Measurements from ENCODE around the gene MRPL24.
A peak's percentile ranks its signal among the peaks of the same experiment; 100 is the strongest.

The MRPL24 gene

DNA sequence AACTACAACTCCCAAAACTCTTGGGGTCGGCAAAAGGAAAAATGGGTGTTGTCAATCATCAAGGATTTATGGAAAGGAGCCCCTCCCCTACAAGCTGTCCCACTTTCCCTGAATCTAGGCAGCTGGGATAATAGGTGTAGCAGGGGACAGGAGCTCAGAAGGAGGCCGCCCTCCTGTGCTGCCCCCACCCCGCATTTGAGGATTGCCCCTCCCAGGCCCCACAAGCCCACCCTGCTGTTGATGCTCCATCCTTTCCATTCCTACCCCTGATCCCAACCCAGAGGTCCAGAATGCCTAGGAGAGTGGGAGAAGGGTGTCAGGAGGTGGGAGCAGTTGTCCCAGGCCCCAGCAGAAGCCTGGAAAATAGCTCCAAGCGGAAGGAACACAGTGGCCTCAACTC lies 1.9 kb upstream of the MRPL24 start:
- no peak for DNase-seq

- DNase-seq: no peak
Measured at GRCh38 chr1:156742017-156742416, 1.1 kb upstream of the MRPL24 start.

DNA sequence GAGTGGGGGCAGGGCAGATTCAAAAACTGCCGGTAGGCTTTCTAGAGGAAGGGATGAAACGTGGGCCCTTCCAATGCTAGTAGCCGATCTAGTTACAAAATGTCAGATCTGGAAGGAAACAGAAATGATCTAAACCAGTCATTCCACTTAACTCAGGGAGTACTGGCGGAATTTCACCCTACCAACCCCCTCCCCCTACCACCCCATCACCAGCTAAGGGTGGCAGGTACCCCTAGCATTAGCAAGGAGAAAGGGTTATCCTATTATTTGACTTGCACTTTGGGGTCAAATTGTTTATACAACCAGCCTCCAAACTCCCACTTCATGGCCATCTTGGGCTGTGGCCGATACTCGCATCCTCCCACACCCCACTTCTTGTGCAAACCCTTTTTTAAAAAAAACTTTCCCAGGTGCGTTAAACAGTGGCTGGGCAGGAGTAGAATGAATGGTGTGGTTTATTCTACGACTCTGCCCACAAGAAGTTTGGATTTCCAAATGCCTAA lies 644 bp upstream of the MRPL24 start:
- DNase-seq: no peak

- DNase-seq: no peak
Measured at GRCh38 chr1:156740237-156740740, 599 bp downstream of the MRPL24 start.

DNA sequence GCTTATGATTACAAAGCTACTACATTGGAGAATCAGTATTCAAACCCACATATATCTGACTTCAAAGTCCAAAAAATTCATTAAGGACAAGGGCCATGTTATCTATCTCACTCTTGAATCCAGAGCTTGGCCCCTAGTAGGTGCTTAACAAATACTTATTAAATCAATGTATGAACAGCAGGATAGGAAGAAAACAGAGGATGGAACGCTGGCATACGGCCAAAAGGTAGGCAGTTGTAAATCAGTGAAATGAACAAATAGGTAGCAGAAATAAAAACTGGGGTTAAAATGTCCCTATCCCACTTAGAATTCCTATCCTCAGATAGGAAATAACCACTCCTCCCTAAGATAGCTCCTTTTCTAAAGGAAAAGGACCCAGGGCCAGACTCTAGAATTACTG lies 2.0 kb downstream of the MRPL24 start:
- no peak for DNase-seq

- DNase-seq: no peak
Measured at GRCh38 chr1:156738407-156738806, 2.5 kb downstream of the MRPL24 start.

GRCh38 chr1:156733989-156734584 lies 6.8 kb downstream of the MRPL24 start:
- no peak for DNase-seq

GRCh38 chr1:156728599-156729462 lies 12.1 kb downstream of the MRPL24 start, which contains the start of gene ISG20L2:
TSS of gene ISG20L2 (minus strand) at chr1:156728766. CDS start at chr1:156727652, 1,114 bp downstream.
- peak; percentile 89 to 97 for DNase-seq

DNA sequence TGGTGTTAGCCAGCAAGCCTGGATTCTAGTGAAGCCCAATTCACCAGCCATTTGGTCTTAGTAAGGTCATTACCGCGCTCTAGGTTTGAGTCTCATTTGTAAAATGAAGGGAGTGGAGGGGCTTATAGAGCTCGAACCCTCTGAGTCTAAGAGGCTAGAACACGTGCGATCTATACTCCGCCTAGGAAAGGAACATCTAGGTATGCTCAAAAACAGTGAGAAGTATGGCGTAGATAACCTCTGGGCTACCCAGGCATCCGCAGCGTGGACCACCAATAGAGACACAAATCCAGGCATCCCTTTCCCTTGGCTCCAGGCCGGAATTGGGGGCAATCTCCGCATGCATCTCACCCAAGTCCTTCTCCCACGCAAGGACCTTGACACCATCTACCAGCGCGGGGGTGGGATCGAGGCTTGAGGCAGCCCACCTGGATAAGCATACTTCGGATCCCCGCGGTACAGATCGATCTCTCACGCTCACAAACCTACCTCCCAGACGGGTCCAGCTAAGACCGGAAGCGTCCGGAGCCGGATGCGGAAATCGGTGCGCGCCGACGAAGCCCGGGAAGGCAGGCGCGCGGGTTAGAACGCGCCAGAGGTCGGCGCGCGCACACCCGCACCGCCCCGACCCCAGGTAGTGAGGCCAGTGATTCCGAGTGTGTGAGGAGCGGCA lies 12.8 kb downstream of the MRPL24 start, which contains the start of gene METTL25B:
Gene METTL25B, plus strand, starts transcription at position 544 of the 673 bp plus-strand sequence. CDS start 636 bp downstream, outside the sequence.
- DNase-seq: peak; percentile 66 to 76

GRCh38 chr1:156727492-156727891 lies 13.4 kb downstream of the MRPL24 start:
- DNase-seq: no peak

- peak; percentile 30 to 35 for DNase-seq
Measured at GRCh38 chr1:156726549-156727226, 14.2 kb downstream of the MRPL24 start.

- DNase-seq: peak; percentile 64 to 75
Measured at GRCh38 chr1:156725683-156726280, 15.1 kb downstream of the MRPL24 start.

DNA sequence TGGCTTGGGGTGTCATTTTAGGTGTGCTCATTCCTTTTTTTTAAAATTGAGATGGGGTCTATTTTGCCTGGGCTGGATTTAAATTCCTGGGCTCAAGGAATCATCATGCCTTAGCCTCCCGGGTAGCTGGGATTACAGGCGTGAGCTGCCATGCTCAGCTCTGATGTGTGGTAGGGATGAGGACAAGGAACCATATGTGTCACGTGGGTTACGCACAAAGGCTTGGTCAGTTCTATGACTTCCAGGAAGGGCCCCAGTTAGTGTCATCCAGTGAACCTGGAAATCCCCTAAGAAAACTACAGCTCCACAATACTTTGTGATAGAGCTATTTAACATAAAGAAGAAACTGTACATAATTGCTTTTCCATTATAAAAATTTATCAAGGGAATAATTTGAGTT lies 19.4 kb downstream of the MRPL24 start:
- DNase-seq: no peak

DNA sequence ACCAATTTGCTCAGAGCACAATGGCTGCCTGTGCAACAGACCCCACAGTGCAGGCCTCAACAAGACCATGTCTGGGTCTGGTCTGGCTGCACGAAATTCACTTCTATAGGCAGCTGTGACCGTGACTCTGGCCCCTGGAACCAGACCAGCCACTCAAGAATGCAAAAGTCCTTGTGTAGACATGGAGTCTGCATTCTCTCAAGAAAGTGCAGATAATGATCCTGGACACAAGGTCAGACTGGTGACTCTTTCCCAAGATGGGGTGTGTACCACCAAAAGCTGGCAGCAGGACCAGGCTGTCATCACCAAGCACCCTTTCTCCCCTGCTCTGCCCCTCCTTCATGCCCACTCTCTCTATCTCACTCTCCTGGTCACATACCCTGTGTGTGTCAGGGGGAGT lies 19.8 kb downstream of the MRPL24 start:
- DNase-seq: no peak

- DNase-seq: no peak
Measured at GRCh38 chr1:156717351-156717750, 23.5 kb downstream of the MRPL24 start.

GRCh38 chr1:156714830-156715229 lies 26.1 kb downstream of the MRPL24 start:
- no peak for DNase-seq

GRCh38 chr1:156712626-156713025 lies 28.3 kb downstream of the MRPL24 start:
- no peak for DNase-seq

DNA sequence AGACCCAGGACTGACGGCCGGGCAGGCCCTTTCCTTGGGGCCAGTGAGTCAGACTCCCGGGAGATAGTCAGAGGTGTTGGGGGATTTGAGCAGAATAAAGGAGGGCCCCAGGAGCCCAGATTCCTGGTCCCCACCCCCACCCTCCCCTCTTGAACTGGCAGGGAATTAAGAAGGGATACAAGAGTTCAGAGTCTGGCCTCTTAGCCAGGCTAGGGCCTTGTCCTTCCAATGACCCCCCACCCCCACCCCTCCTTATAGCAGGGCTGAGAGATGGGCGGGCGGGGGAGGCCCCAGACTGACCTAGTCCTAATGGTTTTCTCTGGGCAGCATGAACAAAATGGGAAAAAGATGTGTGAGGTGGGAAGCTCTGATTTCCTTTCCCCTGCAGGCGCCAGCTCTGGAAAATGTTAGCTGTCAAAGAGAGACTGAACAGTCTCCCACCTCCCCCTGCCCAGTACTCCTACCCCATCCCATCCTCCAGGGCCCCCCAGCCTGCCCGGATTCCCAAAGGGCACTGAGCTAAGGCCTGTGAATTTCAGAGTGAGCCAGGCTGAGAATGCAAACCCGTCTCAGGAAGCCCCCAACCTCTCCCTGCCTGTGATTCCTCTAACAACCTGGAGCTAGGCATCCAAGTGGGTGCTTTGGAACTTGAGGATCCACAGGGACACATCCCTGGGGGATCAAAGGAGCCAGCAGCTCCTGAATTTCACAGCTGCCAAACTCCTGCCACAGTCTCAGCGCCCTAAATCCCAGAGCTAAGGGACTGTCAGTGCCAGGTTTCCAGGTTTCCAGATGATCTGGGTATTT lies 29.7 kb downstream of the MRPL24 start:
- no peak for DNase-seq

DNA sequence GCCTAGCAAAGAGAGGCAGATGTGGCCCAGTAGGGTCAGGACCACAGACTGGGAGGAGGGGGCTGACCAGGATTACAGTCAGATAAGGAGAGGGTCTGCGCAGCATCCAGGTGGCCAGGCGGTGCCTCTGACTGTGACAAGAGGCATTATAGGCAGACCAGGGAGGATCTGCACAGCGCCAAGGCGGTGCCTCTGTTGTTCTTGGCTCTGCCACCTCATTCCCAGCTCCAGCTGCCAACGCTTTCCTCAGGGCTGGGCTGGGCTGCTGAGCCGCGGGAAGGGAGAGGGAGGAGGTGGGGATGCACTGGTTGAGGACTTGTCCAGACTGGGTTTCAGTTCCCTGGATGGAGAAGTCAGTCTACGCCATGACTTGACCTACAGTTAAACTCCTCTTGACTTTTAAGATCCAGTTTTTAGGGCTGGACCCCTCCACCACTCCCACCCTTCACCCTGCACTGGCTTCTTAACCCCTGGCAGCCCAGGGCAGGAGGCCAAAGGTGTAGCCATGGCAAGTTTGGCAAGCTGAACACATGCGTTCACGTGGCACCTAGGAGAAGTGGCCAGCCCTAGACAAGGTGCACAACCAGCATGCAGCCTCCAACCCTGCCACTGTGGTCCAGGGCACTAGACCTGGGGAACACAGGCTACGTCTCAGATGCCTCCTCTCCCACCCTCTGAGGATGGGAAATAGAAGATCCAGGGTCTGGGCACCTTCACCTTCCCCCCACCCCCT lies 31.0 kb downstream of the MRPL24 start:
- DNase-seq: no peak

- no peak for DNase-seq
Measured at GRCh38 chr1:156709031-156709430, 31.9 kb downstream of the MRPL24 start.
